ENCODE measurements around the gene RASSF8.

DNA sequence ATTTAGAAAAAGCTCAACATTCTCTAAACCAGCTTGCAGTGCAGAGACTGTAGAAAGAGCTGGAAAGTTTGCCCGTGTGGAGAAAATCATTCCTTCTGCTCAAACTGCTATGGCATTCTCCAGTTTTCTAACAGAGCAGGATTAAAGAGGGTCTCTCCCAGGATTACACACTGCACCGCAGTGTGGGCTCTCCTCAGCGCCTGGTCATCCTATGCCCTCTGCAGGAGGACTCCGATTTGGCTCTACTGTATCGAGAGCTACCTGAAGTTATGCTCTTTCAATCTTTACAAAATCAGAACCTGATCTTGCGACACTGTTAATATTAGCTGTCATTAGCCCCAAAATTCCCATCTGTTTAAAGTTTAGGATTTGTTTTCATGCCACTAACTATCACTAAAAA, 133.3 kb downstream of the RASSF8 start:
- TF ChIP-seq, protein P1, sequence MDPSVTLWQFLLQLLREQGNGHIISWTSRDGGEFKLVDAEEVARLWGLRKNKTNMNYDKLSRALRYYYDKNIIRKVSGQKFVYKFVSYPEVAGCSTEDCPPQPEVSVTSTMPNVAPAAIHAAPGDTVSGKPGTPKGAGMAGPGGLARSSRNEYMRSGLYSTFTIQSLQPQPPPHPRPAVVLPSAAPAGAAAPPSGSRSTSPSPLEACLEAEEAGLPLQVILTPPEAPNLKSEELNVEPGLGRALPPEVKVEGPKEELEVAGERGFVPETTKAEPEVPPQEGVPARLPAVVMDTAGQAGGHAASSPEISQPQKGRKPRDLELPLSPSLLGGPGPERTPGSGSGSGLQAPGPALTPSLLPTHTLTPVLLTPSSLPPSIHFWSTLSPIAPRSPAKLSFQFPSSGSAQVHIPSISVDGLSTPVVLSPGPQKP (CRISPR knock-in tag; IDR thresholded peaks at IDR 0.05) = no peak
- TF ChIP-seq RAD21 (CRISPR knock-in tag; conservative IDR thresholded peaks at IDR 0.05 in 1 of 2, IDR thresholded peaks at IDR 0.05 in 1 of 2) (peak in 1 of 2 experiments; percentile 13; a peak in 1 of 4 replicates), PRPF4 (IDR thresholded peaks at IDR 0.05; ENCODE audit: insufficient read depth, low read depth, low read length, poor library complexity, severe bottlenecking) (no peak), MTF1 (CRISPR knock-in tag; IDR thresholded peaks at IDR 0.05; ENCODE audit: borderline replicate concordance) (no peak), MYC (IDR thresholded peaks at IDR 0.05; ENCODE audit: low read depth, low read length) (no peak), MYC (CRISPR knock-in tag; IDR thresholded peaks at IDR 0.05; ENCODE audit: borderline replicate concordance, low read depth) (no peak), SRSF7 (optimal IDR thresholded peaks at IDR 0.05; ENCODE audit: low read depth, low read length) (no peak)
- TF ChIP-seq, protein P2, sequence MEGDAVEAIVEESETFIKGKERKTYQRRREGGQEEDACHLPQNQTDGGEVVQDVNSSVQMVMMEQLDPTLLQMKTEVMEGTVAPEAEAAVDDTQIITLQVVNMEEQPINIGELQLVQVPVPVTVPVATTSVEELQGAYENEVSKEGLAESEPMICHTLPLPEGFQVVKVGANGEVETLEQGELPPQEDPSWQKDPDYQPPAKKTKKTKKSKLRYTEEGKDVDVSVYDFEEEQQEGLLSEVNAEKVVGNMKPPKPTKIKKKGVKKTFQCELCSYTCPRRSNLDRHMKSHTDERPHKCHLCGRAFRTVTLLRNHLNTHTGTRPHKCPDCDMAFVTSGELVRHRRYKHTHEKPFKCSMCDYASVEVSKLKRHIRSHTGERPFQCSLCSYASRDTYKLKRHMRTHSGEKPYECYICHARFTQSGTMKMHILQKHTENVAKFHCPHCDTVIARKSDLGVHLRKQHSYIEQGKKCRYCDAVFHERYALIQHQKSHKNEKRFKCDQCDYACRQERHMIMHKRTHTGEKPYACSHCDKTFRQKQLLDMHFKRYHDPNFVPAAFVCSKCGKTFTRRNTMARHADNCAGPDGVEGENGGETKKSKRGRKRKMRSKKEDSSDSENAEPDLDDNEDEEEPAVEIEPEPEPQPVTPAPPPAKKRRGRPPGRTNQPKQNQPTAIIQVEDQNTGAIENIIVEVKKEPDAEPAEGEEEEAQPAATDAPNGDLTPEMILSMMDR (IDR thresholded peaks at IDR 0.05 in 2 of 3, conservative IDR thresholded peaks at IDR 0.05 in 1 of 3; ENCODE audit: insufficient read depth in 2 of 3, low read depth in 1 of 3, low read length in 3 of 3) = no peak
